ENCODE data around the gene CTSH.

DNA sequence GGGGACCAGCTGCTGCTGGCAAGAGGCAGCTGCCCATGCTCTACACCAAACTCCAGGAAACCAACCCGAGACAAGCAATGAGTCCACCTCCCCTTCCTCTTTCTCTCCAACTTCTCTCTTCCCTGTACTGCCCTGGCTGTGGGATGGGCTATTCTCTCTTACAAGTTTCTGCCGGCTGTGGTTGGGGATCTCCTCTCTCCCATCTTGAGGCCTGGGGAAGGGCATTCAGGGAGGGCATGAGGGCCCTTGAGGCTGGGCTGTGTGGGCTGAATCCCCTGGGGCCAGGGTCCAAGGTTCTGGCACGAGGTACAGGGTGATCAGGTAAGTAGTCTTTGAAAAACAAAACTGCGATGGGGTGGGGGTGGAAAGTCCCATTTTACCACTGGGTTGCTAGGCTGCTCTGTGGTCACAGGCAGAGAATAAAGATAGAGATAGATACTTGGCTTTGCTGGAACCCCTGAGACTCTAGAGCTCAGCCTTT lies 32.3 kb upstream of the CTSH start:
- no peak for TF ChIP-seq HDAC2 (CRISPR knock-in tag; IDR thresholded peaks at IDR 0.05)
- TF ChIP-seq FOXO1 (CRISPR knock-in tag; IDR thresholded peaks at IDR 0.05), result no peak
- TF ChIP-seq, protein P1, sequence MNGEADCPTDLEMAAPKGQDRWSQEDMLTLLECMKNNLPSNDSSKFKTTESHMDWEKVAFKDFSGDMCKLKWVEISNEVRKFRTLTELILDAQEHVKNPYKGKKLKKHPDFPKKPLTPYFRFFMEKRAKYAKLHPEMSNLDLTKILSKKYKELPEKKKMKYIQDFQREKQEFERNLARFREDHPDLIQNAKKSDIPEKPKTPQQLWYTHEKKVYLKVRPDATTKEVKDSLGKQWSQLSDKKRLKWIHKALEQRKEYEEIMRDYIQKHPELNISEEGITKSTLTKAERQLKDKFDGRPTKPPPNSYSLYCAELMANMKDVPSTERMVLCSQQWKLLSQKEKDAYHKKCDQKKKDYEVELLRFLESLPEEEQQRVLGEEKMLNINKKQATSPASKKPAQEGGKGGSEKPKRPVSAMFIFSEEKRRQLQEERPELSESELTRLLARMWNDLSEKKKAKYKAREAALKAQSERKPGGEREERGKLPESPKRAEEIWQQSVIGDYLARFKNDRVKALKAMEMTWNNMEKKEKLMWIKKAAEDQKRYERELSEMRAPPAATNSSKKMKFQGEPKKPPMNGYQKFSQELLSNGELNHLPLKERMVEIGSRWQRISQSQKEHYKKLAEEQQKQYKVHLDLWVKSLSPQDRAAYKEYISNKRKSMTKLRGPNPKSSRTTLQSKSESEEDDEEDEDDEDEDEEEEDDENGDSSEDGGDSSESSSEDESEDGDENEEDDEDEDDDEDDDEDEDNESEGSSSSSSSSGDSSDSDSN (CRISPR knock-in tag; IDR thresholded peaks at IDR 0.05), result no peak
- TF ChIP-seq, protein P2, sequence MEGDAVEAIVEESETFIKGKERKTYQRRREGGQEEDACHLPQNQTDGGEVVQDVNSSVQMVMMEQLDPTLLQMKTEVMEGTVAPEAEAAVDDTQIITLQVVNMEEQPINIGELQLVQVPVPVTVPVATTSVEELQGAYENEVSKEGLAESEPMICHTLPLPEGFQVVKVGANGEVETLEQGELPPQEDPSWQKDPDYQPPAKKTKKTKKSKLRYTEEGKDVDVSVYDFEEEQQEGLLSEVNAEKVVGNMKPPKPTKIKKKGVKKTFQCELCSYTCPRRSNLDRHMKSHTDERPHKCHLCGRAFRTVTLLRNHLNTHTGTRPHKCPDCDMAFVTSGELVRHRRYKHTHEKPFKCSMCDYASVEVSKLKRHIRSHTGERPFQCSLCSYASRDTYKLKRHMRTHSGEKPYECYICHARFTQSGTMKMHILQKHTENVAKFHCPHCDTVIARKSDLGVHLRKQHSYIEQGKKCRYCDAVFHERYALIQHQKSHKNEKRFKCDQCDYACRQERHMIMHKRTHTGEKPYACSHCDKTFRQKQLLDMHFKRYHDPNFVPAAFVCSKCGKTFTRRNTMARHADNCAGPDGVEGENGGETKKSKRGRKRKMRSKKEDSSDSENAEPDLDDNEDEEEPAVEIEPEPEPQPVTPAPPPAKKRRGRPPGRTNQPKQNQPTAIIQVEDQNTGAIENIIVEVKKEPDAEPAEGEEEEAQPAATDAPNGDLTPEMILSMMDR (CRISPR knock-in tag; IDR thresholded peaks at IDR 0.05), result no peak
- TF ChIP-seq POLR2A (IDR thresholded peaks at IDR 0.05; ENCODE audit: insufficient read depth in 1 of 2, low read depth in 2 of 2, low read length in 2 of 2), result no peak
- TF ChIP-seq POLR2AphosphoS5 (IDR thresholded peaks at IDR 0.05; ENCODE audit: low read depth, low read length), result no peak
- TF ChIP-seq, protein P3, sequence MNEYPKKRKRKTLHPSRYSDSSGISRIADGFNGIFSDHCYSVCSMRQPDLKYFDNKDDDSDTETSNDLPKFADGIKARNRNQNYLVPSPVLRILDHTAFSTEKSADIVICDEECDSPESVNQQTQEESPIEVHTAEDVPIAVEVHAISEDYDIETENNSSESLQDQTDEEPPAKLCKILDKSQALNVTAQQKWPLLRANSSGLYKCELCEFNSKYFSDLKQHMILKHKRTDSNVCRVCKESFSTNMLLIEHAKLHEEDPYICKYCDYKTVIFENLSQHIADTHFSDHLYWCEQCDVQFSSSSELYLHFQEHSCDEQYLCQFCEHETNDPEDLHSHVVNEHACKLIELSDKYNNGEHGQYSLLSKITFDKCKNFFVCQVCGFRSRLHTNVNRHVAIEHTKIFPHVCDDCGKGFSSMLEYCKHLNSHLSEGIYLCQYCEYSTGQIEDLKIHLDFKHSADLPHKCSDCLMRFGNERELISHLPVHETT (CRISPR knock-in tag; conservative IDR thresholded peaks at IDR 0.05), result no peak
- TF ChIP-seq, protein P4, sequence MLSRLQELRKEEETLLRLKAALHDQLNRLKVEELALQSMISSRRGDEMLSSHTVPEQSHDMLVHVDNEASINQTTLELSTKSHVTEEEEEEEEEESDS (CRISPR knock-in tag; IDR thresholded peaks at IDR 0.05; ENCODE audit: borderline replicate concordance), result no peak
